GM19395 (cell line): ENCODE measurements around the gene POMT2.

Experiments
- ATAC-seq: cut with Tn5 transposase; IDR thresholded peaks from one replicate; pipeline ENCODE4 v1.9.1; 2021; ENCODE audit warnings: mild to moderate bottlenecking, moderate library complexity; ENCODE audit not compliant: unreplicated experiment

POMT2 gene

GRCh38 chr14:77268989-77269600, 51.6 kb downstream of the POMT2 start:
- ATAC-seq: no peak

GRCh38 chr14:77267937-77268699, 52.6 kb downstream of the POMT2 start:
- ATAC-seq: no peak

GRCh38 chr14:77266336-77266735, 54.3 kb downstream of the POMT2 start:
- no peak for ATAC-seq

- ATAC-seq: no peak
These were observed 54.9 kb downstream of the POMT2 start for GRCh38 chr14:77265561-77266335.

- no peak for ATAC-seq
These were observed 55.5 kb downstream of the POMT2 start for GRCh38 chr14:77265187-77265515.

GRCh38 chr14:77264466-77265186, 56.1 kb downstream of the POMT2 start:
- no peak for ATAC-seq

- ATAC-seq: no peak
These were observed 60.1 kb downstream of the POMT2 start for GRCh38 chr14:77260631-77261030.

- no peak for ATAC-seq
These were observed 60.5 kb downstream of the POMT2 start for GRCh38 chr14:77260199-77260598.

GRCh38 chr14:77259025-77259715, 61.5 kb downstream of the POMT2 start:
- no peak for ATAC-seq

GRCh38 chr14:77258566-77258965, 62.1 kb downstream of the POMT2 start:
- ATAC-seq: no peak

- no peak for ATAC-seq
These were observed 63.0 kb downstream of the POMT2 start for GRCh38 chr14:77257700-77258099.

- ATAC-seq: no peak
These were observed 64.0 kb downstream of the POMT2 start for GRCh38 chr14:77256694-77257093.

- ATAC-seq: no peak
These were observed 67.1 kb downstream of the POMT2 start for GRCh38 chr14:77253333-77254190.

GRCh38 chr14:77251870-77252269, 68.8 kb downstream of the POMT2 start:
- ATAC-seq: no peak

GRCh38 chr14:77250927-77251326, 69.8 kb downstream of the POMT2 start:
- no peak for ATAC-seq

- ATAC-seq: no peak
These were observed 71.4 kb downstream of the POMT2 start for GRCh38 chr14:77249286-77249685.

GRCh38 chr14:77248666-77249065, 72.0 kb downstream of the POMT2 start:
- ATAC-seq: no peak

GRCh38 chr14:77246784-77247183, 73.9 kb downstream of the POMT2 start:
- ATAC-seq: no peak

GRCh38 chr14:77245820-77246219, 74.9 kb downstream of the POMT2 start:
- no peak for ATAC-seq

GRCh38 chr14:77243853-77244252, 76.8 kb downstream of the POMT2 start:
- ATAC-seq: no peak
